ENCODE results near the gene FAM151A.

FAM151A gene

GRCh38 chr1:54580856-54581550 is 42.3 kb downstream of the FAM151A start:
- H2AFZ ChIP-seq (ENCODE audit: low read depth, low read length, severe bottlenecking) = no peak overlapping the region
- H3K9me3 ChIP-seq (ENCODE audit: insufficient read depth, low read length) = no peaks in the 10 kb centered on the region
- no peak overlapping the region for H3K4me3 ChIP-seq (ENCODE audit: insufficient read depth, low read length, poor library complexity, severe bottlenecking)
- TF ChIP-seq EZH2phosphoT487 (conservative IDR thresholded peaks at IDR 0.05; ENCODE audit: low read length) (no peak), CTCF (IDR thresholded peaks at IDR 0.05; ENCODE audit: insufficient read depth, low read length, poor library complexity, severe bottlenecking) (no peak)
- no peak overlapping the region for H3K4me2 ChIP-seq (ENCODE audit: low read depth, low read length, poor library complexity, severe bottlenecking)
- H3K27ac ChIP-seq (ENCODE audit: low read depth, low read length) = no peak overlapping the region
- no peaks in the 10 kb centered on the region for H3K27me3 ChIP-seq (ENCODE audit: low read length)
- no peaks in the 10 kb centered on the region for H3K79me2 ChIP-seq (ENCODE audit: insufficient read depth, low read length)
- no peak overlapping the region for H3K9ac ChIP-seq (ENCODE audit: low read length)
- H3K9me2 ChIP-seq (replicated peaks; ENCODE audit: insufficient read depth, low read length) = no peaks in the 10 kb centered on the region
- H3K36me3 ChIP-seq (ENCODE audit: low read length) = no peaks in the 10 kb centered on the region
- no peaks in the 10 kb centered on the region for H4K20me1 ChIP-seq (ENCODE audit: low read depth, low read length)
- H3F3A ChIP-seq (ENCODE audit: insufficient read depth) = no peaks in the 10 kb centered on the region

- Histone ChIP-seq H3K79me2 (ENCODE audit: insufficient read depth, low read length) (no peaks in the 10 kb centered on the region), H3K9ac (ENCODE audit: low read length) (no peak overlapping the region), H3K36me3 (ENCODE audit: low read length) (no peaks in the 10 kb centered on the region), H3K9me3 (ENCODE audit: insufficient read depth, low read length) (no peaks in the 10 kb centered on the region), H3K4me2 (ENCODE audit: low read depth, low read length, poor library complexity, severe bottlenecking) (no peak overlapping the region), H3F3A (ENCODE audit: insufficient read depth) (no peaks in the 10 kb centered on the region), H3K27ac (ENCODE audit: low read depth, low read length) (no peak overlapping the region), H4K20me1 (ENCODE audit: low read depth, low read length) (no peaks in the 10 kb centered on the region), H2AFZ (ENCODE audit: low read depth, low read length, severe bottlenecking) (no peak overlapping the region), H3K4me3 (ENCODE audit: insufficient read depth, low read length, poor library complexity, severe bottlenecking) (no peak overlapping the region), H3K9me2 (replicated peaks; ENCODE audit: insufficient read depth, low read length) (no peaks in the 10 kb centered on the region), H3K27me3 (ENCODE audit: low read length) (no peaks in the 10 kb centered on the region)
- TF ChIP-seq EZH2phosphoT487 (conservative IDR thresholded peaks at IDR 0.05; ENCODE audit: low read length) (no peak), CTCF (IDR thresholded peaks at IDR 0.05; ENCODE audit: insufficient read depth, low read length, poor library complexity, severe bottlenecking) (no peak)
Measured at GRCh38 chr1:54579337-54579781, 44.0 kb downstream of the FAM151A start.

GRCh38 chr1:54577612-54578011 is 45.7 kb downstream of the FAM151A start:
- Histone ChIP-seq H3K4me3 (ENCODE audit: insufficient read depth, low read length, poor library complexity, severe bottlenecking) (no peak overlapping the region), H3K79me2 (ENCODE audit: insufficient read depth, low read length) (no peaks in the 10 kb centered on the region), H3K9me2 (replicated peaks; ENCODE audit: insufficient read depth, low read length) (no peaks in the 10 kb centered on the region), H3F3A (ENCODE audit: insufficient read depth) (no peaks in the 10 kb centered on the region), H3K27ac (ENCODE audit: low read depth, low read length) (no peak overlapping the region), H3K27me3 (ENCODE audit: low read length) (no peaks in the 10 kb centered on the region), H3K9ac (ENCODE audit: low read length) (no peak overlapping the region), H3K9me3 (ENCODE audit: insufficient read depth, low read length) (no peaks in the 10 kb centered on the region), H3K4me2 (ENCODE audit: low read depth, low read length, poor library complexity, severe bottlenecking) (no peak overlapping the region), H4K20me1 (ENCODE audit: low read depth, low read length) (no peaks in the 10 kb centered on the region), H2AFZ (ENCODE audit: low read depth, low read length, severe bottlenecking) (no peak overlapping the region), H3K36me3 (ENCODE audit: low read length) (no peaks in the 10 kb centered on the region)
- TF ChIP-seq EZH2phosphoT487 (conservative IDR thresholded peaks at IDR 0.05; ENCODE audit: low read length) (no peak), CTCF (IDR thresholded peaks at IDR 0.05; ENCODE audit: insufficient read depth, low read length, poor library complexity, severe bottlenecking) (no peak)
